OCI-LY7 (cell line): ENCODE results near the gene NDUFV1. TPM values are rescaled to one million over a fixed set of nuclear protein-coding genes. Genes with fewer than 3 reads are reported as not detected.
"Not testable (repeated sequence)": the region's sequence is repeated elsewhere in the genome, so short reads cannot be mapped to it uniquely, and the experiment has no call there.

Experiments
- BruUV-seq: library from RNA; stranded (reverse); fragments of 400-500 nt; replicated peaks from 2 replicates; lab custom pipeline; 2021; lab: Mats Ljungman, UMichigan
- CTCF ChIA-PET: fragments of 300-600 bp; sonication (Branson Sonifier 250); formaldehyde crosslinking; loops from one replicate; lab custom pipeline; 2022; ENCODE audit warnings: antibody characterized with exemption; ENCODE audit not compliant: unreplicated experiment; lab: Charles Lee
- POLR2A ChIA-PET: fragments of 300-600 bp; sonication (Branson Sonifier 250); formaldehyde crosslinking; loops from one replicate; lab custom pipeline; 2022; ENCODE audit warnings: antibody characterized with exemption; lab: Charles Lee
- DNase-seq: peaks from one replicate; pipeline ENCODE4 v3.0.0-alpha.2; 2015; ENCODE audit warnings: low spot score
- H2AFZ ChIP-seq: fragments of 200-600 bp; sonication (generic), shearing (Covaris generic); 2 replicates; pipeline ENCODE4 v1.6.1; 2014; ENCODE audit warnings: mild to moderate bottlenecking, antibody characterized with exemption, low read length, moderate library complexity
- H3K27ac ChIP-seq: fragments of 200-600 bp; sonication (generic); 2 replicates; pipeline ENCODE4 v1.5.1; 2014; ENCODE audit warnings: mixed run types, low read depth, mild to moderate bottlenecking, moderate library complexity, low read length, inconsistent platforms; ENCODE audit not compliant: poor library complexity, severe bottlenecking
- H3K36me3 ChIP-seq: fragments of 200-600 bp; sonication (generic); 2 replicates; pipeline ENCODE4 v1.6.1; 2014; ENCODE audit warnings: mild to moderate bottlenecking, antibody characterized with exemption, low read length, moderate library complexity, mixed read lengths; ENCODE audit not compliant: insufficient read depth
- H3K4me1 ChIP-seq: fragments of 200-600 bp; sonication (generic); 2 replicates; pipeline ENCODE4 v1.5.1; 2014; ENCODE audit warnings: mild to moderate bottlenecking, low read length; ENCODE audit not compliant: insufficient read depth, poor library complexity, severe bottlenecking
- H3K4me2 ChIP-seq: fragments of 200-600 bp; sonication (generic); 2 replicates; pipeline ENCODE4 v1.6.1; 2014; ENCODE audit warnings: mild to moderate bottlenecking, low read length
- H3K4me3 ChIP-seq: fragments of 200-600 bp; sonication (generic); 2 replicates; pipeline ENCODE4 v1.5.1; 2014; ENCODE audit warnings: mild to moderate bottlenecking, low read depth, low read length; ENCODE audit not compliant: poor library complexity, severe bottlenecking
- H3K79me2 ChIP-seq: fragments of 200-600 bp; sonication (generic); 2 replicates; pipeline ENCODE4 v1.6.1; 2016; ENCODE audit warnings: low read depth, mild to moderate bottlenecking, low read length, moderate library complexity, mixed read lengths; ENCODE audit not compliant: insufficient read depth
- H3K9me2 ChIP-seq: fragments of 200-600 bp; sonication (generic); 2 replicates; pipeline ENCODE4 v1.6.1; 2016; ENCODE audit warnings: mild to moderate bottlenecking, low read length, mixed read lengths; ENCODE audit not compliant: insufficient read depth
- H3K9me3 ChIP-seq: fragments of 200-600 bp; sonication (generic); 2 replicates; pipeline ENCODE4 v1.6.1; 2014; ENCODE audit warnings: mild to moderate bottlenecking, mixed run types, low read length, mixed read lengths
- H4K20me1 ChIP-seq: fragments of 200-600 bp; sonication (generic); 2 replicates; pipeline ENCODE4 v1.6.1; 2014; ENCODE audit warnings: mild to moderate bottlenecking, antibody characterized with exemption, low read length, moderate library complexity, mixed read lengths; ENCODE audit not compliant: insufficient read depth
- CTCF ChIP-seq: fragments of 200-600 bp; sonication (generic); conservative IDR thresholded peaks from 2 replicates; pipeline ENCODE4 v1.5.1; 2014; ENCODE audit warnings: mild to moderate bottlenecking, antibody characterized with exemption, low read length, moderate library complexity, mixed read lengths
- EZH2phosphoT487 ChIP-seq: fragments of 200-600 bp; sonication (generic); IDR thresholded peaks from 2 replicates; pipeline ENCODE4 v1.6.1; 2018; ENCODE audit warnings: low read depth, borderline replicate concordance, mild to moderate bottlenecking, mixed run types, antibody characterized with exemption, low read length, moderate library complexity, mixed read lengths
- intact Hi-C: fragments of 100-400 bp; cut with micrococcal nuclease; formaldehyde crosslinking; loops from one replicate; pipeline ENCODE4 v1.10.0; 2022; ENCODE audit not compliant: unreplicated experiment
- small RNA-seq: library from RNA; depleted of rRNA; stranded (forward); fragments of <200 nt; gene quantifications from one replicate; pipeline ENCODE3, GENCODE V24; 2014
- total RNA-seq, 2 experiments: library from RNA; depleted of rRNA in 1 of 2; stranded (reverse); fragments of >200 nt in 1 of 2; shearing (Covaris generic) in 1 of 2; gene quantifications; 2 replicates each; pipeline ENCODE4 v1.2.3, GENCODE V29; 2014 to 2022

The NDUFV1 gene
- total RNA-seq, 2 experiments from 2014 or later: 283 to 335 TPM

GRCh38 chr11:67657300-67657699 lies 50.6 kb downstream of the NDUFV1 start:
- Histone ChIP-seq H3K27ac (no peak overlapping the region), H3K9me2 (no peaks in the 10 kb centered on the region), H3K4me2 (no peak overlapping the region), H4K20me1 (no peaks in the 10 kb centered on the region), H3K9me3 (peaks cover 32% of the 10 kb centered on the region), H3K79me2 (no peaks in the 10 kb centered on the region), H3K4me1 (peaks cover 28% of the 10 kb centered on the region), H3K36me3 (peaks cover 21% of the 10 kb centered on the region), H2AFZ (no peak overlapping the region), H3K4me3 (no peak overlapping the region)
- no peak for DNase-seq
- CTCF ChIA-PET: no interaction called here
- no peak for TF ChIP-seq CTCF
- no peak for TF ChIP-seq EZH2phosphoT487
- POLR2A ChIA-PET: interaction anchor here (4.8 kb wide), 1 partner anchor 9 kb away, joined by 69 read pairs; the partner anchor contains the start of gene ACY3
- no TSS peak for BruUV-seq
- intact Hi-C loops: no loop called here

- H3K9me3 ChIP-seq: peaks cover 32% of the 10 kb centered on the region
- not testable (repeated sequence) for H3K79me2 ChIP-seq, BruUV-seq, DNase-seq, H3K4me3 ChIP-seq, H3K9me2 ChIP-seq, H2AFZ ChIP-seq, H4K20me1 ChIP-seq
- ChIA-PET CTCF (interaction anchor here (1.5 to 2.1 kb wide), 2 partner anchors 11 to 13 kb away, joined by 12 to 13 read pairs; no protein-coding TSS in a partner anchor), POLR2A (interaction anchor here (1.1 to 4.8 kb wide), 4 partner anchors 8 to 46 kb away, joined by 3 to 69 read pairs (median 4); partner anchors contain the start of gene ACY3)
- H3K36me3 ChIP-seq: peaks cover 21% of the 10 kb centered on the region
- H3K4me2 ChIP-seq: peak overlapping the region; percentile 67; the same call in 1 of the 2 replicates
- H3K4me1 ChIP-seq: peaks cover 26% of the 10 kb centered on the region
- peak overlapping the region; percentile 89 for H3K27ac ChIP-seq
- intact Hi-C loops: loop anchor here (2.0 kb wide), 2 partner anchors 15 to 31 kb away; partner anchors contain the start of gene NUDT8
Observed at GRCh38 chr11:67659651-67660165, 53.0 kb downstream of the NDUFV1 start.

- H2AFZ ChIP-seq, H3K79me2 ChIP-seq, BruUV-seq, intact Hi-C loops, H4K20me1 ChIP-seq, H3K9me2 ChIP-seq, H3K27ac ChIP-seq, DNase-seq, H3K4me2 ChIP-seq, H3K4me3 ChIP-seq: not testable (repeated sequence)
- Histone ChIP-seq H3K4me1 (peaks cover 28% of the 10 kb centered on the region), H3K36me3 (peaks cover 17% of the 10 kb centered on the region), H3K9me3 (peaks cover 25% of the 10 kb centered on the region)
- ChIA-PET CTCF (interaction anchor here (0.6 kb wide), 1 partner anchor 12 kb away, joined by 3 read pairs; no protein-coding TSS in a partner anchor), POLR2A (interaction anchor here (0.6 to 4.8 kb wide), 2 partner anchors 13 to 25 kb away, joined by 3 to 69 read pairs; partner anchors contain the start of gene ACY3)
Observed at GRCh38 chr11:67660752-67661151, 54.0 kb downstream of the NDUFV1 start.

Small RNA genes lying within 50 kb of the gene (small RNA-seq; reads per million reads assigned to genes)
- gene AP003385.3: not detected

Other genes starting within 250 kb of the NDUFV1 start
- 0.35 and 0.67 TPM in 2 replicates for gene CLCF1, start 233.3 kb upstream of the NDUFV1 start, total RNA-seq (2014; rRNA removed; shearing (Covaris generic))
- 0.34 TPM in 1 of 2 replicates, not detected in the other for gene CLCF1, start 233.3 kb upstream of the NDUFV1 start, total RNA-seq (2022)
- gene RAD9A, start 214.9 kb upstream of the NDUFV1 start, total RNA-seq (2014; rRNA removed; shearing (Covaris generic)): 30.1 and 51.0 TPM in 2 replicates
- 62.2 and 71.1 TPM in 2 replicates for gene RAD9A, start 214.9 kb upstream of the NDUFV1 start, total RNA-seq (2022)
- 248 and 311 TPM in 2 replicates for gene PPP1CA, start 205.1 kb upstream of the NDUFV1 start, total RNA-seq (2014; rRNA removed; shearing (Covaris generic))
- 210 and 219 TPM in 2 replicates for gene PPP1CA, start 205.1 kb upstream of the NDUFV1 start, total RNA-seq (2022)
- 105 and 124 TPM in 2 replicates for gene TBC1D10C, start 202.9 kb upstream of the NDUFV1 start, total RNA-seq (2014; rRNA removed; shearing (Covaris generic))
- 108 and 117 TPM in 2 replicates for gene TBC1D10C, start 202.9 kb upstream of the NDUFV1 start, total RNA-seq (2022)
- gene CARNS1, start 191.3 kb upstream of the NDUFV1 start, total RNA-seq (2014; rRNA removed; shearing (Covaris generic)): 0.06 and 0.15 TPM in 2 replicates
- 0.21 and 0.41 TPM in 2 replicates for gene CARNS1, start 191.3 kb upstream of the NDUFV1 start, total RNA-seq (2022)
- 51.1 and 69.4 TPM in 2 replicates for gene RPS6KB2, start 178.4 kb upstream of the NDUFV1 start, total RNA-seq (2014; rRNA removed; shearing (Covaris generic))
- 48.3 and 54.9 TPM in 2 replicates for gene RPS6KB2, start 178.4 kb upstream of the NDUFV1 start, total RNA-seq (2022)
- 175 and 212 TPM in 2 replicates for gene PTPRCAP, start 169.3 kb upstream of the NDUFV1 start, total RNA-seq (2014; rRNA removed; shearing (Covaris generic))
- gene PTPRCAP, start 169.3 kb upstream of the NDUFV1 start, total RNA-seq (2022): 101 and 129 TPM in 2 replicates
- 48.0 and 55.3 TPM in 2 replicates for gene CORO1B, start 163.5 kb upstream of the NDUFV1 start, total RNA-seq (2014; rRNA removed; shearing (Covaris generic))
- gene CORO1B, start 163.5 kb upstream of the NDUFV1 start, total RNA-seq (2022): 85.3 and 87.4 TPM in 2 replicates
- gene GPR152, start 154.2 kb upstream of the NDUFV1 start, total RNA-seq (2014; rRNA removed; shearing (Covaris generic)): not detected in 2 replicates
- not detected in 2 replicates for gene GPR152, start 154.2 kb upstream of the NDUFV1 start, total RNA-seq (2022)
- 3.0 and 3.1 TPM in 2 replicates for gene CABP4, start 151.6 kb upstream of the NDUFV1 start, total RNA-seq (2014; rRNA removed; shearing (Covaris generic))
- gene CABP4, start 151.6 kb upstream of the NDUFV1 start, total RNA-seq (2022): 11.5 and 11.8 TPM in 2 replicates
- 26.8 and 38.8 TPM in 2 replicates for gene TMEM134, start 137.7 kb upstream of the NDUFV1 start, total RNA-seq (2014; rRNA removed; shearing (Covaris generic))
- 76.9 and 86.9 TPM in 2 replicates for gene TMEM134, start 137.7 kb upstream of the NDUFV1 start, total RNA-seq (2022)
- gene AIP, start 123.9 kb upstream of the NDUFV1 start, total RNA-seq (2014; rRNA removed; shearing (Covaris generic)): 123 and 125 TPM in 2 replicates
- gene AIP, start 123.9 kb upstream of the NDUFV1 start, total RNA-seq (2022): 112 and 116 TPM in 2 replicates
- 37.2 and 43.5 TPM in 2 replicates for gene PITPNM1, start 101.6 kb upstream of the NDUFV1 start, total RNA-seq (2014; rRNA removed; shearing (Covaris generic))
- 45.6 and 51.3 TPM in 2 replicates for gene PITPNM1, start 101.6 kb upstream of the NDUFV1 start, total RNA-seq (2022)
- 57.0 and 71.5 TPM in 2 replicates for gene CDK2AP2, start 98.8 kb upstream of the NDUFV1 start, total RNA-seq (2014; rRNA removed; shearing (Covaris generic))
- 83.9 and 90.2 TPM in 2 replicates for gene CDK2AP2, start 98.8 kb upstream of the NDUFV1 start, total RNA-seq (2022)
- not detected in 2 replicates for gene CABP2, start 83.5 kb upstream of the NDUFV1 start, total RNA-seq (2014; rRNA removed; shearing (Covaris generic))
- not detected in 2 replicates for gene CABP2, start 83.5 kb upstream of the NDUFV1 start, total RNA-seq (2022)
- 1,251 and 1,604 TPM in 2 replicates for gene GSTP1, start 23.1 kb upstream of the NDUFV1 start, total RNA-seq (2014; rRNA removed; shearing (Covaris generic))
- gene GSTP1, start 23.1 kb upstream of the NDUFV1 start, total RNA-seq (2022): 1,017 and 1,139 TPM in 2 replicates
- 14.4 and 20.4 TPM in 2 replicates for gene NUDT8, start 23.0 kb downstream of the NDUFV1 start, total RNA-seq (2014; rRNA removed; shearing (Covaris generic))
- 31.7 and 35.4 TPM in 2 replicates for gene NUDT8, start 23.0 kb downstream of the NDUFV1 start, total RNA-seq (2022)
- gene TBX10, start 32.8 kb downstream of the NDUFV1 start, total RNA-seq (2014; rRNA removed; shearing (Covaris generic)): 2.4 and 4.3 TPM in 2 replicates
- 5.3 and 5.7 TPM in 2 replicates for gene TBX10, start 32.8 kb downstream of the NDUFV1 start, total RNA-seq (2022)
- gene ACY3, start 43.8 kb downstream of the NDUFV1 start, total RNA-seq (2014; rRNA removed; shearing (Covaris generic)): 17.1 and 25.6 TPM in 2 replicates
- gene ACY3, start 43.8 kb downstream of the NDUFV1 start, total RNA-seq (2022): 45.1 and 54.4 TPM in 2 replicates
- gene ALDH3B2, start 67.7 kb downstream of the NDUFV1 start, total RNA-seq (2014; rRNA removed; shearing (Covaris generic)): 1.5 and 2.9 TPM in 2 replicates
- 8.0 and 8.3 TPM in 2 replicates for gene ALDH3B2, start 67.7 kb downstream of the NDUFV1 start, total RNA-seq (2022)